Measurements from ENCODE around the gene CBLIF. TPM values are rescaled to one million over a fixed set of nuclear protein-coding genes. Genes with fewer than 3 reads are reported as not detected.
A peak's percentile ranks its signal among the peaks of the same experiment; 100 is the strongest.

The CBLIF gene
- total RNA-seq, 1 experiment from 2014 or later, result not detected

DNA sequence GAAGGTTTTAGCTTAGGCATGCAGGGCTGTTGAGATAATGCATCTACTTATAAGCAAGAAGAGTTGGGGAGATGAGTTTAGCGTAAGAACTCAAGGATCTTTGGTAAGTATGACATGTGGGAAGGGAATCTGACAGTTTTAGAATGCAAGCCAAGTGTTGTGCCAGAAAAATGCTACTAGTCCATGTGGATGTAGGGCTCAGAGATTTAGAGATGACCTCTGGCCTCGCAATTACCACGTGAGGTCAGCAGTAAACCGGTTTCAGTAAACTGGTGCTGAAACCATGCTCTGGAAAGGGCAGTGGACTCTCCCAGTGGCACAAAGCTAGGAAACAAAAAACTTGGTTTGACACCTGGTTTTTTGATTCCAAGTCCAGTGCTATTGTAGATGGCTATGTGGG lies 53.7 kb downstream of the CBLIF start:
- Histone ChIP-seq H3K36me3 (ENCODE audit: low read depth, low read length) (peaks cover 39% of the 10 kb centered on the region), H3K27me3 (ENCODE audit: low read length) (no peaks in the 10 kb centered on the region)
- CTCF ChIA-PET, result no interaction called here

GRCh38 chr11:59787816-59788215 lies 57.5 kb downstream of the CBLIF start:
- Histone ChIP-seq H3K27ac (ENCODE audit: low read length) (peak overlapping the region; percentile 91), H3K27me3 (ENCODE audit: low read length) (no peaks in the 10 kb centered on the region), H4K20me1 (ENCODE audit: low read length) (no peaks in the 10 kb centered on the region), H3K4me3 (ENCODE audit: low read length) (peak overlapping the region; percentile 27; the same call in 1 of the 2 replicates), H3K36me3 (ENCODE audit: low read depth, low read length) (peaks cover 21% of the 10 kb centered on the region; the same call in 1 of the 2 replicates), H3K4me1 (ENCODE audit: insufficient read depth, low read length) (peaks cover 31% of the 10 kb centered on the region), H3K9ac (ENCODE audit: low read length) (peak overlapping the region; percentile 52), H3K9me2 (replicated peaks; ENCODE audit: low read length) (no peaks in the 10 kb centered on the region), H3K4me2 (ENCODE audit: low read length) (peak overlapping the region; percentile 54), H3K9me3 (ENCODE audit: low read length) (no peaks in the 10 kb centered on the region), H3F3A (ENCODE audit: low read length, unreplicated experiment) (peaks cover 11% of the 10 kb centered on the region), H3K79me2 (ENCODE audit: low read length) (no peaks in the 10 kb centered on the region), H2AFZ (ENCODE audit: low read length) (no peak overlapping the region)
- no peak for ATAC-seq
- BruUV-seq (replicated peaks), result no TSS peak
- TF ChIP-seq EZH2phosphoT487 (IDR thresholded peaks at IDR 0.05; ENCODE audit: borderline replicate concordance, low read length) (no peak), EZH2 (IDR thresholded peaks at IDR 0.05; ENCODE audit: low read length, unreplicated experiment) (no peak), CTCF (conservative IDR thresholded peaks at IDR 0.05; ENCODE audit: low read depth, low read length) (no peak)
- ChIA-PET CTCF (interaction anchor here (1.1 kb wide), 1 partner anchor 13 kb away, joined by 13 read pairs; no protein-coding TSS in a partner anchor), POLR2A (ENCODE audit: unreplicated experiment) (no interaction called here)
- intact Hi-C loops (cut with micrococcal nuclease), result loop anchor here (1.0 to 2.0 kb wide), 3 partner anchors 12 to 33 kb away; partner anchors contain the start of gene STX3
- peak; percentile 23 for DNase-seq

More for the DNA sequence above, 53.7 kb downstream of the CBLIF start:
- POLR2A ChIA-PET (ENCODE audit: unreplicated experiment), result no interaction called here
- H3K9me2 ChIP-seq (replicated peaks; ENCODE audit: low read length), result no peaks in the 10 kb centered on the region
- peaks cover 7% of the 10 kb centered on the region for H3F3A ChIP-seq (ENCODE audit: low read length, unreplicated experiment)
- H3K4me3 ChIP-seq (ENCODE audit: low read length), result no peak overlapping the region
- H3K27ac ChIP-seq (ENCODE audit: low read length), result no peak overlapping the region
- H3K79me2 ChIP-seq (ENCODE audit: low read length), result no peaks in the 10 kb centered on the region
- H4K20me1 ChIP-seq (ENCODE audit: low read length), result no peaks in the 10 kb centered on the region
- no peak overlapping the region for H3K4me2 ChIP-seq (ENCODE audit: low read length)
- peaks cover 15% of the 10 kb centered on the region for H3K4me1 ChIP-seq (ENCODE audit: insufficient read depth, low read length)
- BruUV-seq (replicated peaks), result no TSS peak
- DNase-seq, result no peak
- no peak overlapping the region for H2AFZ ChIP-seq (ENCODE audit: low read length)
- TF ChIP-seq CTCF (conservative IDR thresholded peaks at IDR 0.05; ENCODE audit: low read depth, low read length) (no peak), EZH2phosphoT487 (IDR thresholded peaks at IDR 0.05; ENCODE audit: borderline replicate concordance, low read length) (no peak), EZH2 (IDR thresholded peaks at IDR 0.05; ENCODE audit: low read length, unreplicated experiment) (no peak)
- intact Hi-C loops (cut with micrococcal nuclease), result no loop called here
- H3K9ac ChIP-seq (ENCODE audit: low read length), result no peak overlapping the region
- H3K9me3 ChIP-seq (ENCODE audit: low read length), result no peaks in the 10 kb centered on the region
- no peak for ATAC-seq

DNA sequence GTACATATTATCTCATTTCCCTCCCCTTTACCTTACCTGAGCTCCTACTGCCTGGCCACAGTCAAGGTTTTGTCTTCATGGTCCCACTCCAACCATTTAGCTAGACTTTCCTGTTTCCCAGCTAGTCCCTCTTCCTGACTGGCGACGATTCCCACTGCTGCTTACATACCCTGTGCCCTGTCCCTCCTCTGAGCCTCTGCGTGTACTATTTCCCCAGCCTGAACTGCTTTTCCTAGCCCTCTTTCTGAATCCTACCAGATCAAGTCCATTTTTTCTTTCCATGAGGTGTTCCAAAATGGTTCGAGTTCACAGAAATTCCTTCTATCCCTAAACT lies 58.1 kb downstream of the CBLIF start:
- Histone ChIP-seq H2AFZ (ENCODE audit: low read length) (no peak overlapping the region), H3K4me3 (ENCODE audit: low read length) (peak overlapping the region; percentile 27; the same call in 1 of the 2 replicates), H3K27ac (ENCODE audit: low read length) (peak overlapping the region; percentile 91), H3K27me3 (ENCODE audit: low read length) (no peaks in the 10 kb centered on the region), H3K9me3 (ENCODE audit: low read length) (no peaks in the 10 kb centered on the region), H4K20me1 (ENCODE audit: low read length) (no peaks in the 10 kb centered on the region), H3K79me2 (ENCODE audit: low read length) (0 out of 2 replicates have a peak, but pooled peaks cover 3% of the 10 kb centered on the region), H3K4me2 (ENCODE audit: low read length) (peak overlapping the region; percentile 54), H3K36me3 (ENCODE audit: low read depth, low read length) (peaks cover 21% of the 10 kb centered on the region; the same call in 1 of the 2 replicates), H3K4me1 (ENCODE audit: insufficient read depth, low read length) (peaks cover 31% of the 10 kb centered on the region), H3K9me2 (replicated peaks; ENCODE audit: low read length) (no peaks in the 10 kb centered on the region), H3K9ac (ENCODE audit: low read length) (peak overlapping the region; percentile 52), H3F3A (ENCODE audit: low read length, unreplicated experiment) (peaks cover 11% of the 10 kb centered on the region)
- CTCF ChIA-PET, result interaction anchor here (1.1 kb wide), 1 partner anchor 14 kb away, joined by 13 read pairs; no protein-coding TSS in a partner anchor
- DNase-seq (no peak), ATAC-seq (no peak)
- no peak for TF ChIP-seq CTCF (conservative IDR thresholded peaks at IDR 0.05; ENCODE audit: low read depth, low read length)
- intact Hi-C loops (cut with micrococcal nuclease), result loop anchor here (1.0 to 2.0 kb wide), 3 partner anchors 11 to 32 kb away; partner anchors contain the start of gene STX3
- POLR2A ChIA-PET (ENCODE audit: unreplicated experiment), result interaction anchor here (0.6 to 1.0 kb wide), 2 partner anchors 11 to 1211 kb away, joined by 3 to 4 read pairs; no protein-coding TSS in a partner anchor
- BruUV-seq (replicated peaks), result no TSS peak
